MCF 10A (cell line): Measurements from ENCODE around the gene PROX1. TPM values are rescaled to one million over a fixed set of nuclear protein-coding genes. Genes with fewer than 3 reads are reported as not detected.

Experiments
- BruUV-seq: library from RNA; stranded (reverse); fragments of 400-500 nt; replicated peaks from 2 replicates; lab custom pipeline; 2021; lab: Mats Ljungman, UMichigan
- CTCF ChIA-PET: fragments of 300-600 bp; sonication (Branson Sonifier 250); formaldehyde crosslinking; extraction: SDS; loops from one replicate; lab custom pipeline; 2021; ENCODE audit warnings: antibody characterized with exemption, inconsistent platforms; lab: Yijun Ruan, JAX
- POLR2A ChIA-PET: fragments of 300-600, 350-650 bp; sonication (Branson Sonifier 250); formaldehyde crosslinking; extraction: SDS; loops from one replicate; lab custom pipeline; 2020; ENCODE audit warnings: antibody characterized with exemption, inconsistent platforms; lab: Yijun Ruan, JAX
- DNase-seq: peaks from one replicate; pipeline ENCODE4 v3.0.0-alpha.2; 2018; ENCODE audit not compliant: unreplicated experiment
- H3K27ac Mint-ChIP-seq: one replicate; pipeline ENCODE4 v1.8.0; 2022; ENCODE audit warnings: mild to moderate bottlenecking, low read depth, mixed read lengths; ENCODE audit not compliant: unreplicated experiment
- H3K27me3 Mint-ChIP-seq: one replicate; pipeline ENCODE4 v1.8.0; 2022; ENCODE audit warnings: mixed read lengths; ENCODE audit not compliant: insufficient read depth, unreplicated experiment
- H3K36me3 Mint-ChIP-seq: one replicate; pipeline ENCODE4 v1.8.0; 2022; ENCODE audit warnings: mild to moderate bottlenecking, moderate library complexity, mixed read lengths; ENCODE audit not compliant: insufficient read depth, unreplicated experiment
- H3K4me1 Mint-ChIP-seq: one replicate; pipeline ENCODE4 v1.8.0; 2022; ENCODE audit warnings: mixed read lengths; ENCODE audit not compliant: insufficient read depth, unreplicated experiment
- H3K4me3 Mint-ChIP-seq: one replicate; pipeline ENCODE4 v1.8.0; 2022; ENCODE audit warnings: mild to moderate bottlenecking, moderate library complexity, mixed read lengths; ENCODE audit not compliant: unreplicated experiment
- H3K9me3 Mint-ChIP-seq: one replicate; pipeline ENCODE4 v1.8.0; 2022; ENCODE audit warnings: mixed read lengths; ENCODE audit not compliant: unreplicated experiment
- CTCF ChIP-seq: fragments of 200-600 bp; IDR thresholded peaks from one replicate; pipeline ENCODE4 v1.8.0; 2022; ENCODE audit warnings: antibody characterized with exemption, mild to moderate bottlenecking; ENCODE audit not compliant: unreplicated experiment
- intact Hi-C: fragments of 100-400 bp; cut with micrococcal nuclease; formaldehyde crosslinking; loops from 2 replicates; pipeline ENCODE4 v1.14.1; 2022
- total RNA-seq: library from RNA; stranded (reverse); gene quantifications from 2 replicates; pipeline ENCODE4 v1.2.3, GENCODE V29; 2022

The PROX1 gene
- total RNA-seq, 1 experiment from 2014 or later = 0.61 TPM

- no peak for DNase-seq
- CTCF ChIA-PET = interaction anchor here (0.6 to 2.4 kb wide), 2 partner anchors 100 to 114 kb away, joined by 3 to 9 read pairs; no protein-coding TSS in a partner anchor
- H3K36me3 Mint-ChIP-seq = no peaks in the 10 kb centered on the region
- TF ChIP-seq CTCF = no peak
- no peaks in the 10 kb centered on the region for H3K4me1 Mint-ChIP-seq
- no peak overlapping the region for H3K4me3 Mint-ChIP-seq
- no peaks in the 10 kb centered on the region for H3K9me3 Mint-ChIP-seq
- no peak overlapping the region for H3K27ac Mint-ChIP-seq
- POLR2A ChIA-PET = interaction anchor here (0.6 kb wide), 1 partner anchor 307 kb away, joined by 4 read pairs; no protein-coding TSS in a partner anchor
- intact Hi-C loops = no loop called here
- BruUV-seq = no TSS peak
- H3K27me3 Mint-ChIP-seq = peaks cover 55% of the 10 kb centered on the region
These were observed 34.5 kb downstream of the PROX1 start for GRCh38 chr1:214022229-214022791.

- H3K4me3 Mint-ChIP-seq = no peak overlapping the region
- no peak for DNase-seq
- H3K36me3 Mint-ChIP-seq = no peaks in the 10 kb centered on the region
- TF ChIP-seq CTCF = no peak
- intact Hi-C loops = no loop called here
- H3K9me3 Mint-ChIP-seq = no peaks in the 10 kb centered on the region
- H3K27ac Mint-ChIP-seq = no peak overlapping the region
- no peaks in the 10 kb centered on the region for H3K4me1 Mint-ChIP-seq
- BruUV-seq = no TSS peak
- ChIA-PET POLR2A (interaction anchor here (0.6 kb wide), 1 partner anchor 308 kb away, joined by 4 read pairs; no protein-coding TSS in a partner anchor), CTCF (interaction anchor here (0.6 to 2.4 kb wide), 4 partner anchors 17 to 758 kb away, joined by 3 to 9 read pairs (median 3); no protein-coding TSS in a partner anchor)
- peaks cover 55% of the 10 kb centered on the region for H3K27me3 Mint-ChIP-seq
These were observed 35.1 kb downstream of the PROX1 start for GRCh38 chr1:214022810-214023425.

- BruUV-seq = no TSS peak
- CTCF ChIA-PET = interaction anchor here (0.8 kb wide), 1 partner anchor 35 kb away, joined by 3 read pairs; no protein-coding TSS in a partner anchor
- H3K4me1 Mint-ChIP-seq = no peaks in the 10 kb centered on the region
- H3K4me3 Mint-ChIP-seq = no peak overlapping the region
- POLR2A ChIA-PET = no interaction called here
- H3K27ac Mint-ChIP-seq = no peak overlapping the region
- intact Hi-C loops = no loop called here
- DNase-seq = no peak
- peaks cover 58% of the 10 kb centered on the region for H3K27me3 Mint-ChIP-seq
- H3K36me3 Mint-ChIP-seq = no peaks in the 10 kb centered on the region
- no peak for TF ChIP-seq CTCF
- H3K9me3 Mint-ChIP-seq = no peaks in the 10 kb centered on the region
These were observed 39.2 kb downstream of the PROX1 start for GRCh38 chr1:214026985-214027384.

GRCh38 chr1:214027498-214027897, 39.7 kb downstream of the PROX1 start:
- no TSS peak for BruUV-seq
- Mint-ChIP-seq H3K9me3 (no peaks in the 10 kb centered on the region), H3K27ac (no peak overlapping the region), H3K27me3 (peaks cover 64% of the 10 kb centered on the region), H3K36me3 (no peaks in the 10 kb centered on the region), H3K4me1 (no peaks in the 10 kb centered on the region), H3K4me3 (no peak overlapping the region)
- POLR2A ChIA-PET = interaction anchor here (0.8 kb wide), 1 partner anchor 16 kb away, joined by 3 read pairs; no protein-coding TSS in a partner anchor
- TF ChIP-seq CTCF = no peak
- DNase-seq = no peak
- CTCF ChIA-PET = interaction anchor here (0.8 to 0.9 kb wide), 2 partner anchors 36 to 150 kb away, joined by 3 read pairs; no protein-coding TSS in a partner anchor
- intact Hi-C loops = no loop called here
